ENCODE data around the gene BCL2L2. TPM values are rescaled to one million over a fixed set of nuclear protein-coding genes. Genes with fewer than 3 reads are reported as not detected.
A peak's percentile ranks its signal among the peaks of the same experiment; 100 is the strongest.

Gene BCL2L2
- total and polyA plus RNA-seq, 4 donors: 4.7 to 28.0 (median 12.7) TPM

DNA sequence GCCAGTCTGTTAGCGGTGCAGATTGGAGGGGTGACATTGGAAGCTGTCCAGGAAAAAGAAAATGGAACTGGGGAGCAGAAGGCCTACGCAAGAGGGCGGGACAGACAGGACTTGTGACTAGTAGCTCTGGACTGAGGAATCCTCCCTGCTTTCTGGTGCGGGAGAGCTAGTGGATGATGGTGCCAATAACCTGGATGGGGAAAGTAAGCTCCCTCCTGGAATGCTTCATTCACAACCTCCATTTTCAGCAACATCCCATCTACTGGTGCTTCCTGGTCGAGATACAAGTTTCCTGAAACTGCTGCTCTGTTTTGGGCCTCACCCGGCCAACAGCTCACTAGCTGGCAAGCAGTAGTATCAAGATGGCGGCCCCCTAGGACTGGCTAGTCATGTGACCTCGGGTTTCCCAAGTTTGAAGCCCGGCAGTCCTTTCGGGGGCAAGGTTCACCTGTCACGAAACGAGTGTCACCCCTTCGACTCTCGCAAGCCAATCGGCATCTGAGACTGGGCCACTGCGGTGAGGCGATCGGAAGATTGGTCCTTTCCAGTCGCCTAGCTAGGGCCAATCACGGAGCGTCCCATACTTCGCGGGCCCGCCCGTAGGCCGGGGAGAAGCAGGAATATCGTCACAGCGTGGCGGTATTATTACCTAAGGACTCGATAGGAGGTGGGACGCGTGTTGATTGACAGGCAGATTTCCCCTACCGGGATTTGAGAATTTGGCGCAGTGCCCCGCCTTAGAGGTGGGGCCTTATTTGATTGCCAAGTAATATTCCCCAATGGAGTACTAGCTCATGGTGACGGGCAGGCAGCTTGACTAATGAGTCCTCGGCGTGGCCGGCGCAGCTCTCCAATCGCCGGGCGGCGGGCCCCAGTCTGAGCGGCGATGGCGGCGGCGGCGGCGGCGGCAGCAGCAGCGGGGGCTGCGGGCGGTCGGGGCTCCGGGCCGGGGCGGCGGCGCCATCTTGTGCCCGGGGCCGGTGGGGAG, 14.2 kb downstream of the BCL2L2 start, which contains the start of gene PABPN1:
Gene PABPN1 (plus strand): TSS at position 874 of the 988 bp plus-strand sequence. CDS start 13 bp downstream, at position 887.
- Histone ChIP-seq H3K9ac (ENCODE audit: low read depth in 1 of 2, low read length in 2 of 2) (peak within 1 kb of the TSS; percentile 91 to 95), H3K4me1 (ENCODE audit: control insufficient read depth in 4 of 4, insufficient read depth in 4 of 4, low read length in 3 of 4) (peaks cover 6 to 22% (median 12%) of the 10 kb centered on the region in 4 donors), H3K36me3 (ENCODE audit: control insufficient read depth in 4 of 4, insufficient read depth in 3 of 4, low read depth in 1 of 4, low read length in 3 of 4) (peaks cover 8 to 22% (median 21%) of the 10 kb centered on the region in 4 donors), H3K4me3 (ENCODE audit: low read depth in 1 of 3, low read length in 3 of 3) (peak within 1 kb of the TSS; percentile 92 to 96 (median 92)), H3K27ac (ENCODE audit: low read depth in 1 of 2, low read length in 2 of 2) (peak within 1 kb of the TSS; percentile 95 to 97), H3K9me3 (ENCODE audit: control insufficient read depth in 4 of 4, low read length in 3 of 4) (no peaks in the 10 kb centered on the region), H3K27me3 (ENCODE audit: control insufficient read depth in 4 of 4, insufficient read depth in 4 of 4, low read length in 3 of 4) (no peaks in the 10 kb centered on the region)
- DNase-seq (ENCODE audit: low spot score): peak; percentile 97
- TF ChIP-seq EGR1 (IDR thresholded peaks at IDR 0.05; ENCODE audit: low read depth in 2 of 2) (peak; percentile 9 to 11), RAD21 (IDR thresholded peaks at IDR 0.05) (peak in 1 of 2 donors; percentile 12), FOXA2 (IDR thresholded peaks at IDR 0.05) (peak; percentile 54), GABPA (IDR thresholded peaks at IDR 0.05 in 1 of 2, conservative IDR thresholded peaks at IDR 0.05 in 1 of 2) (peak; percentile 64 to 90), HNF4G (IDR thresholded peaks at IDR 0.05) (peak; percentile 79), NR2F2 (IDR thresholded peaks at IDR 0.05) (peak; percentile 87), TAF1 (conservative IDR thresholded peaks at IDR 0.05) (no peak), RXRA (IDR thresholded peaks at IDR 0.05) (peak; percentile 80 to 82), SP1 (IDR thresholded peaks at IDR 0.05) (peak; percentile 93), JUND (IDR thresholded peaks at IDR 0.05) (peak; percentile 50 to 76), FOXA1 (IDR thresholded peaks at IDR 0.05) (peak; percentile 45), YY1 (IDR thresholded peaks at IDR 0.05) (peak; percentile 100), HNF4A (conservative IDR thresholded peaks at IDR 0.05) (peak; percentile 89 to 94)
- TF ChIP-seq, protein P1, sequence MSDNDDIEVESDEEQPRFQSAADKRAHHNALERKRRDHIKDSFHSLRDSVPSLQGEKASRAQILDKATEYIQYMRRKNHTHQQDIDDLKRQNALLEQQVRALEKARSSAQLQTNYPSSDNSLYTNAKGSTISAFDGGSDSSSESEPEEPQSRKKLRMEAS (IDR thresholded peaks at IDR 0.05): peak; percentile 81
- TF ChIP-seq, protein P2, sequence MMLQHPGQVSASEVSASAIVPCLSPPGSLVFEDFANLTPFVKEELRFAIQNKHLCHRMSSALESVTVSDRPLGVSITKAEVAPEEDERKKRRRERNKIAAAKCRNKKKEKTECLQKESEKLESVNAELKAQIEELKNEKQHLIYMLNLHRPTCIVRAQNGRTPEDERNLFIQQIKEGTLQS (IDR thresholded peaks at IDR 0.05): peak; percentile 39
- TF ChIP-seq, protein P3, sequence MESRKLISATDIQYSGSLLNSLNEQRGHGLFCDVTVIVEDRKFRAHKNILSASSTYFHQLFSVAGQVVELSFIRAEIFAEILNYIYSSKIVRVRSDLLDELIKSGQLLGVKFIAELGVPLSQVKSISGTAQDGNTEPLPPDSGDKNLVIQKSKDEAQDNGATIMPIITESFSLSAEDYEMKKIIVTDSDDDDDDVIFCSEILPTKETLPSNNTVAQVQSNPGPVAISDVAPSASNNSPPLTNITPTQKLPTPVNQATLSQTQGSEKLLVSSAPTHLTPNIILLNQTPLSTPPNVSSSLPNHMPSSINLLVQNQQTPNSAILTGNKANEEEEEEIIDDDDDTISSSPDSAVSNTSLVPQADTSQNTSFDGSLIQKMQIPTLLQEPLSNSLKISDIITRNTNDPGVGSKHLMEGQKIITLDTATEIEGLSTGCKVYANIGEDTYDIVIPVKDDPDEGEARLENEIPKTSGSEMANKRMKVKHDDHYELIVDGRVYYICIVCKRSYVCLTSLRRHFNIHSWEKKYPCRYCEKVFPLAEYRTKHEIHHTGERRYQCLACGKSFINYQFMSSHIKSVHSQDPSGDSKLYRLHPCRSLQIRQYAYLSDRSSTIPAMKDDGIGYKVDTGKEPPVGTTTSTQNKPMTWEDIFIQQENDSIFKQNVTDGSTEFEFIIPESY (IDR thresholded peaks at IDR 0.05): peak; percentile 93
- TF ChIP-seq, protein P4, sequence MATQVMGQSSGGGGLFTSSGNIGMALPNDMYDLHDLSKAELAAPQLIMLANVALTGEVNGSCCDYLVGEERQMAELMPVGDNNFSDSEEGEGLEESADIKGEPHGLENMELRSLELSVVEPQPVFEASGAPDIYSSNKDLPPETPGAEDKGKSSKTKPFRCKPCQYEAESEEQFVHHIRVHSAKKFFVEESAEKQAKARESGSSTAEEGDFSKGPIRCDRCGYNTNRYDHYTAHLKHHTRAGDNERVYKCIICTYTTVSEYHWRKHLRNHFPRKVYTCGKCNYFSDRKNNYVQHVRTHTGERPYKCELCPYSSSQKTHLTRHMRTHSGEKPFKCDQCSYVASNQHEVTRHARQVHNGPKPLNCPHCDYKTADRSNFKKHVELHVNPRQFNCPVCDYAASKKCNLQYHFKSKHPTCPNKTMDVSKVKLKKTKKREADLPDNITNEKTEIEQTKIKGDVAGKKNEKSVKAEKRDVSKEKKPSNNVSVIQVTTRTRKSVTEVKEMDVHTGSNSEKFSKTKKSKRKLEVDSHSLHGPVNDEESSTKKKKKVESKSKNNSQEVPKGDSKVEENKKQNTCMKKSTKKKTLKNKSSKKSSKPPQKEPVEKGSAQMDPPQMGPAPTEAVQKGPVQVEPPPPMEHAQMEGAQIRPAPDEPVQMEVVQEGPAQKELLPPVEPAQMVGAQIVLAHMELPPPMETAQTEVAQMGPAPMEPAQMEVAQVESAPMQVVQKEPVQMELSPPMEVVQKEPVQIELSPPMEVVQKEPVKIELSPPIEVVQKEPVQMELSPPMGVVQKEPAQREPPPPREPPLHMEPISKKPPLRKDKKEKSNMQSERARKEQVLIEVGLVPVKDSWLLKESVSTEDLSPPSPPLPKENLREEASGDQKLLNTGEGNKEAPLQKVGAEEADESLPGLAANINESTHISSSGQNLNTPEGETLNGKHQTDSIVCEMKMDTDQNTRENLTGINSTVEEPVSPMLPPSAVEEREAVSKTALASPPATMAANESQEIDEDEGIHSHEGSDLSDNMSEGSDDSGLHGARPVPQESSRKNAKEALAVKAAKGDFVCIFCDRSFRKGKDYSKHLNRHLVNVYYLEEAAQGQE (IDR thresholded peaks at IDR 0.05): peak; percentile 63
- TF ChIP-seq, protein P5, sequence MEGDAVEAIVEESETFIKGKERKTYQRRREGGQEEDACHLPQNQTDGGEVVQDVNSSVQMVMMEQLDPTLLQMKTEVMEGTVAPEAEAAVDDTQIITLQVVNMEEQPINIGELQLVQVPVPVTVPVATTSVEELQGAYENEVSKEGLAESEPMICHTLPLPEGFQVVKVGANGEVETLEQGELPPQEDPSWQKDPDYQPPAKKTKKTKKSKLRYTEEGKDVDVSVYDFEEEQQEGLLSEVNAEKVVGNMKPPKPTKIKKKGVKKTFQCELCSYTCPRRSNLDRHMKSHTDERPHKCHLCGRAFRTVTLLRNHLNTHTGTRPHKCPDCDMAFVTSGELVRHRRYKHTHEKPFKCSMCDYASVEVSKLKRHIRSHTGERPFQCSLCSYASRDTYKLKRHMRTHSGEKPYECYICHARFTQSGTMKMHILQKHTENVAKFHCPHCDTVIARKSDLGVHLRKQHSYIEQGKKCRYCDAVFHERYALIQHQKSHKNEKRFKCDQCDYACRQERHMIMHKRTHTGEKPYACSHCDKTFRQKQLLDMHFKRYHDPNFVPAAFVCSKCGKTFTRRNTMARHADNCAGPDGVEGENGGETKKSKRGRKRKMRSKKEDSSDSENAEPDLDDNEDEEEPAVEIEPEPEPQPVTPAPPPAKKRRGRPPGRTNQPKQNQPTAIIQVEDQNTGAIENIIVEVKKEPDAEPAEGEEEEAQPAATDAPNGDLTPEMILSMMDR (IDR thresholded peaks at IDR 0.05; ENCODE audit: low read depth, low read length, missing input control): no peak
- WGBS: 4% methylated on average over 63 of the region's 63 CpGs
